GM19239 (cell line): ENCODE data around the gene PSMC1.

Source experiments
- DNase-seq: peaks from one replicate; pipeline ENCODE4 v3.0.0; 2011; ENCODE audit warnings: low spot score; ENCODE audit not compliant: insufficient read length
- FAIRE-seq: peaks from 2 replicates; lab custom pipeline; 2011; peaks lifted over from hg19 to GRCh38; lab: Jason Lieb, UNC

PSMC1 gene

GRCh38 chr14:90275458-90275814 is 19.1 kb downstream of the PSMC1 start:
- no peak for FAIRE-seq

GRCh38 chr14:90275820-90276219 is 19.5 kb downstream of the PSMC1 start:
- DNase-seq (no peak), FAIRE-seq (no peak)

More at GRCh38 chr14:90275458-90275814, 19.1 kb downstream of the PSMC1 start:
- no peak for DNase-seq

- FAIRE-seq (no peak), DNase-seq (no peak)
These were observed 20.5 kb downstream of the PSMC1 start for GRCh38 chr14:90276646-90277367.

GRCh38 chr14:90277581-90278198 is 21.3 kb downstream of the PSMC1 start:
- no peak for DNase-seq
- no peak for FAIRE-seq

- FAIRE-seq = no peak
- no peak for DNase-seq
These were observed 22.1 kb downstream of the PSMC1 start for GRCh38 chr14:90278199-90279175.

- DNase-seq = no peak
- no peak for FAIRE-seq
These were observed 23.7 kb downstream of the PSMC1 start for GRCh38 chr14:90280096-90280495.

GRCh38 chr14:90281261-90281660 is 24.9 kb downstream of the PSMC1 start:
- no peak for DNase-seq
- FAIRE-seq = no peak

GRCh38 chr14:90281756-90282155 is 25.4 kb downstream of the PSMC1 start:
- DNase-seq = no peak
- FAIRE-seq = no peak

GRCh38 chr14:90287791-90288190 is 31.4 kb downstream of the PSMC1 start:
- no peak for DNase-seq
- FAIRE-seq = no peak

- DNase-seq = peak; percentile 54
- peak; percentile 82 for FAIRE-seq
These were observed 32.5 kb downstream of the PSMC1 start for GRCh38 chr14:90288651-90289355.

- DNase-seq (no peak), FAIRE-seq (no peak)
These were observed 34.1 kb downstream of the PSMC1 start for GRCh38 chr14:90290337-90291011.

- FAIRE-seq (no peak), DNase-seq (no peak)
These were observed 35.3 kb downstream of the PSMC1 start for GRCh38 chr14:90291699-90292098.

- DNase-seq (no peak), FAIRE-seq (no peak)
These were observed 37.7 kb downstream of the PSMC1 start for GRCh38 chr14:90293766-90294730.

- FAIRE-seq = no peak
- no peak for DNase-seq
These were observed 38.5 kb downstream of the PSMC1 start for GRCh38 chr14:90294872-90295271.

- FAIRE-seq (no peak), DNase-seq (no peak)
These were observed 39.6 kb downstream of the PSMC1 start for GRCh38 chr14:90295870-90296516.

- FAIRE-seq = no peak
- DNase-seq = no peak
These were observed 40.3 kb downstream of the PSMC1 start for GRCh38 chr14:90296641-90297040.

GRCh38 chr14:90297876-90298629 is 41.7 kb downstream of the PSMC1 start:
- DNase-seq (no peak), FAIRE-seq (no peak)
